Right ventricle myocardium inferior (tissue), 1 donor: Measurements from ENCODE around the gene VTA1. TPM values are rescaled to one million over a fixed set of nuclear protein-coding genes. Genes with fewer than 3 reads are reported as not detected.
"Not testable (repeated sequence)": the region's sequence is repeated elsewhere in the genome, so short reads cannot be mapped to it uniquely, and the experiment has no call there.

Experiments used
- ATAC-seq: fragments of 200-7000 bp; cut with Tn5 transposase; one replicate; pipeline ENCODE4 v1.9.1; 2020; ENCODE audit warnings: mild to moderate bottlenecking, moderate library complexity
- DNase-seq: peaks from one replicate; pipeline ENCODE4 v3.0.0; 2021; ENCODE audit errors: missing footprints
- intact Hi-C: fragments of 100-400 bp; cut with DNase I; formaldehyde crosslinking; loops from one replicate; pipeline ENCODE4 v1.11.0; 2022
- long read RNA-seq: library from polyadenylated mRNA; unstranded; transcript quantifications from one replicate; pipeline ENCODE4 v2.0.0, GENCODE V29; 2021
- total RNA-seq: library from RNA; stranded (reverse); fragmentation: NEBNext Ultra II Directional; extraction: Animal tissue kit (Norgen Biotek cat#: 25700); gene quantifications from one replicate; pipeline ENCODE4 v1.2.1, GENCODE V29; 2021
- donor health status: DM: no; HTN: yes; CAD: no; lungs with severe emphysema.

Gene VTA1
- 38.4 TPM for total RNA-seq
- long read RNA-seq, full-length matches to known transcripts = 28 of 31 reads
- long read RNA-seq, partial matches to known transcripts = 2 of 31 reads
- long read RNA-seq, other reads (novel, unspliced or antisense) = 1 of 31 reads

GRCh38 chr6:142146828-142147662 lies at the start of gene VTA1, which contains the start of gene NMBR:
Gene VTA1, plus strand, starts transcription at chr6:142147263. Its CDS starts 25 bp downstream, at chr6:142147288.
Gene NMBR, minus strand, starts transcription at chr6:142147122. Its CDS starts 58,464 bp downstream, at chr6:142088658.
- ATAC-seq = peak; percentile 99
- intact Hi-C loops = loop anchor here (2.0 to 5.0 kb wide), 2 partner anchors 60 to 240 kb away; no protein-coding TSS in a partner anchor
- peak; percentile 98 for DNase-seq

GRCh38 chr6:142104820-142105219 lies 42.2 kb upstream of the VTA1 start:
- DNase-seq, intact Hi-C loops, ATAC-seq: not testable (repeated sequence)

GRCh38 chr6:142110820-142111219 lies 36.2 kb upstream of the VTA1 start:
- DNase-seq, ATAC-seq, intact Hi-C loops: not testable (repeated sequence)

GRCh38 chr6:142112451-142113061 lies 34.5 kb upstream of the VTA1 start:
- intact Hi-C loops = loop anchor here (2.0 kb wide), 1 partner anchor 436 kb away; no protein-coding TSS in a partner anchor
- no peak for ATAC-seq
- DNase-seq = peak; percentile 46

- intact Hi-C loops = no loop called here
- DNase-seq = no peak
- ATAC-seq = no peak
Measured at GRCh38 chr6:142117366-142117765, 29.7 kb upstream of the VTA1 start.

- intact Hi-C loops = no loop called here
- DNase-seq = no peak
Measured at GRCh38 chr6:142118328-142118727, 28.7 kb upstream of the VTA1 start.

GRCh38 chr6:142118925-142119324 lies 28.1 kb upstream of the VTA1 start:
- intact Hi-C loops = no loop called here
- no peak for DNase-seq
- no peak for ATAC-seq

More at GRCh38 chr6:142118328-142118727, 28.7 kb upstream of the VTA1 start:
- ATAC-seq = no peak

- intact Hi-C loops = no loop called here
Measured at GRCh38 chr6:142121342-142121741, 25.7 kb upstream of the VTA1 start.

GRCh38 chr6:142130814-142131213 lies 16.2 kb upstream of the VTA1 start:
- no peak for DNase-seq
- intact Hi-C loops = no loop called here
- ATAC-seq = no peak

More at GRCh38 chr6:142121342-142121741, 25.7 kb upstream of the VTA1 start:
- DNase-seq (no peak), ATAC-seq (no peak)

- intact Hi-C loops = no loop called here
- DNase-seq (no peak), ATAC-seq (no peak)
Measured at GRCh38 chr6:142132625-142133024, 14.4 kb upstream of the VTA1 start, which contains the start of gene GJE1. Gene GJE1, plus strand, starts transcription at chr6:142132925. Its CDS starts 234 bp downstream, at chr6:142133159.

- DNase-seq = no peak
- no peak for ATAC-seq
- intact Hi-C loops = no loop called here
Measured at GRCh38 chr6:142138876-142139275, 8.2 kb upstream of the VTA1 start.

GRCh38 chr6:142141531-142141930 lies 5.5 kb upstream of the VTA1 start:
- DNase-seq, intact Hi-C loops, ATAC-seq: not testable (repeated sequence)

GRCh38 chr6:142152746-142153145 lies 5.7 kb downstream of the VTA1 start:
- DNase-seq (no peak), ATAC-seq (no peak)
- intact Hi-C loops = no loop called here

GRCh38 chr6:142153196-142153595 lies 6.1 kb downstream of the VTA1 start:
- intact Hi-C loops = no loop called here
- DNase-seq = no peak
- ATAC-seq = no peak

- ATAC-seq = no peak
- intact Hi-C loops = no loop called here
- DNase-seq = no peak
Measured at GRCh38 chr6:142154336-142154735, 7.3 kb downstream of the VTA1 start.

GRCh38 chr6:142155091-142155490 lies 8.0 kb downstream of the VTA1 start:
- ATAC-seq (no peak), DNase-seq (no peak)
- intact Hi-C loops = no loop called here

- intact Hi-C loops = no loop called here
- DNase-seq = no peak
- no peak for ATAC-seq
Measured at GRCh38 chr6:142155895-142156757, 9.1 kb downstream of the VTA1 start.

GRCh38 chr6:142156758-142157068 lies 9.7 kb downstream of the VTA1 start:
- intact Hi-C loops, ATAC-seq: not testable (repeated sequence)

GRCh38 chr6:142162780-142163179 lies 15.7 kb downstream of the VTA1 start:
- ATAC-seq = no peak
- no peak for DNase-seq
- intact Hi-C loops = no loop called here

More at GRCh38 chr6:142156758-142157068, 9.7 kb downstream of the VTA1 start:
- DNase-seq = not testable (repeated sequence)
